ENCODE data around the gene AGA. TPM values are rescaled to one million over a fixed set of nuclear protein-coding genes. Genes with fewer than 3 reads are reported as not detected.

The AGA gene
- total RNA-seq = 10 to 100 TPM; 15.6 to 18.2 TPM

- Mint-ChIP-seq H3K4me3 (peak within 1 kb of the TSS; percentile 83), H3K4me1 (peaks cover 24% of the 10 kb centered on the region)
These were observed at the start of gene AGA for GRCh38 chr4:177441803-177442622. TSS of gene AGA (minus strand) at chr4:177442437. CDS start at chr4:177442375, 62 bp downstream.

GRCh38 chr4:177492022-177492421 is 49.8 kb upstream of the AGA start:
- Mint-ChIP-seq H3K4me1 (no peaks in the 10 kb centered on the region), H3K27me3 (no peaks in the 10 kb centered on the region), H3K4me3 (no peak overlapping the region), H3K9me3 (ENCODE audit: low read depth) (no peaks in the 10 kb centered on the region), H3K36me3 (no peaks in the 10 kb centered on the region), H3K27ac (no peak overlapping the region)
- DNase-seq = no peak
- no peak for ATAC-seq
- CTCF ChIA-PET = interaction anchor here (2.3 kb wide), 1 partner anchor 11 kb away, joined by 5 read pairs; no protein-coding TSS in a partner anchor

More at GRCh38 chr4:177441803-177442622, at the start of gene AGA:
- H3K27ac Mint-ChIP-seq = peak within 1 kb of the TSS; percentile 94
- peaks cover 9% of the 10 kb centered on the region for H3K36me3 Mint-ChIP-seq
- CTCF ChIA-PET = interaction anchor here (0.8 to 4.1 kb wide), 12 partner anchors 9 to 192 kb away, joined by 3 to 24 read pairs (median 4); partner anchors contain the start of gene NEIL3
- H3K27me3 Mint-ChIP-seq = no peaks in the 10 kb centered on the region
- no peaks in the 10 kb centered on the region for H3K9me3 Mint-ChIP-seq (ENCODE audit: low read depth)
- peak; percentile 94 for ATAC-seq
- DNase-seq = peak; percentile 98

GRCh38 chr4:177490769-177491168 is 48.5 kb upstream of the AGA start:
- no peaks in the 10 kb centered on the region for H3K36me3 Mint-ChIP-seq
- no peaks in the 10 kb centered on the region for H3K9me3 Mint-ChIP-seq (ENCODE audit: low read depth)
- no peaks in the 10 kb centered on the region for H3K27me3 Mint-ChIP-seq
- no peak for DNase-seq
- H3K4me3 Mint-ChIP-seq = no peak overlapping the region
- no peak for ATAC-seq
- CTCF ChIA-PET = no interaction called here
- no peak overlapping the region for H3K27ac Mint-ChIP-seq
- H3K4me1 Mint-ChIP-seq = no peaks in the 10 kb centered on the region

- CTCF ChIA-PET = no interaction called here
- Mint-ChIP-seq H3K4me3 (no peak overlapping the region), H3K36me3 (no peaks in the 10 kb centered on the region), H3K4me1 (no peaks in the 10 kb centered on the region), H3K27ac (no peak overlapping the region), H3K27me3 (no peaks in the 10 kb centered on the region), H3K9me3 (ENCODE audit: low read depth) (no peaks in the 10 kb centered on the region)
- no peak for ATAC-seq
- no peak for DNase-seq
These were observed 47.4 kb upstream of the AGA start for GRCh38 chr4:177489471-177490246.

- ATAC-seq = no peak
- Mint-ChIP-seq H3K36me3 (no peaks in the 10 kb centered on the region), H3K9me3 (ENCODE audit: low read depth) (no peaks in the 10 kb centered on the region), H3K27ac (no peak overlapping the region), H3K4me3 (no peak overlapping the region), H3K27me3 (no peaks in the 10 kb centered on the region), H3K4me1 (peaks cover 8% of the 10 kb centered on the region)
- no peak for DNase-seq
- CTCF ChIA-PET = no interaction called here
These were observed 45.7 kb upstream of the AGA start for GRCh38 chr4:177487977-177488376.

DNA sequence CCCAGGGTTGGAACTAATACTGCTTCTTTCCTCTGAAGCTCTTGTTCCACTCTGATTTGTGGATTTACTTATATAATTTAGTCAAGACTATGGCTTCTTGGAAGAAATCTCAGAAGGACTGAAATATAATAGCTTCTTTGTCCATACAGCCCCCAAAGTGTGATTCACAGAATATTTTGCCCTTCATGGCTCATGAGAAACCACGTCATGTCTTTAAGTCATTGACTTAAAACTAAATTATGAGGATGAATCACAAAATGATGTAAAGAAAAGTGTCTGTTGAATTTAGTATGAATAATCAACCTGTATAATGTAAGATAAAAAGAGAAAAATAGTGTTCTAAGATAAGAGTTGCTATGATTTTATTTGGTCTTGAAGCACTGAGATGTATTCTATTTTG is 43.3 kb upstream of the AGA start:
- ATAC-seq (no peak), DNase-seq (no peak)
- no peaks in the 10 kb centered on the region for H3K27me3 Mint-ChIP-seq
- H3K4me3 Mint-ChIP-seq = no peak overlapping the region
- no peak overlapping the region for H3K27ac Mint-ChIP-seq
- H3K9me3 Mint-ChIP-seq (ENCODE audit: low read depth) = no peaks in the 10 kb centered on the region
- H3K36me3 Mint-ChIP-seq = no peaks in the 10 kb centered on the region
- CTCF ChIA-PET = interaction anchor here (0.9 kb wide), 1 partner anchor 8 kb away, joined by 3 read pairs; no protein-coding TSS in a partner anchor
- H3K4me1 Mint-ChIP-seq = peaks cover 11% of the 10 kb centered on the region

- Mint-ChIP-seq H3K4me3 (no peak overlapping the region), H3K4me1 (peaks cover 11% of the 10 kb centered on the region), H3K27me3 (no peaks in the 10 kb centered on the region), H3K36me3 (no peaks in the 10 kb centered on the region), H3K27ac (no peak overlapping the region), H3K9me3 (ENCODE audit: low read depth) (no peaks in the 10 kb centered on the region)
- no peak for DNase-seq
- ATAC-seq = no peak
- CTCF ChIA-PET = interaction anchor here (1.4 kb wide), 2 partner anchors 42 to 234 kb away, joined by 3 to 5 read pairs; partner anchors contain the start of gene AGA
These were observed 42.4 kb upstream of the AGA start for GRCh38 chr4:177484613-177485021.

- Mint-ChIP-seq H3K36me3 (no peaks in the 10 kb centered on the region), H3K4me1 (peaks cover 11% of the 10 kb centered on the region), H3K27ac (no peak overlapping the region), H3K9me3 (ENCODE audit: low read depth) (no peaks in the 10 kb centered on the region), H3K27me3 (no peaks in the 10 kb centered on the region), H3K4me3 (no peak overlapping the region)
- CTCF ChIA-PET = interaction anchor here (1.4 kb wide), 2 partner anchors 41 to 233 kb away, joined by 3 to 5 read pairs; partner anchors contain the start of gene AGA
- ATAC-seq = no peak
- DNase-seq = no peak
These were observed 41.5 kb upstream of the AGA start for GRCh38 chr4:177483760-177484159.

DNA sequence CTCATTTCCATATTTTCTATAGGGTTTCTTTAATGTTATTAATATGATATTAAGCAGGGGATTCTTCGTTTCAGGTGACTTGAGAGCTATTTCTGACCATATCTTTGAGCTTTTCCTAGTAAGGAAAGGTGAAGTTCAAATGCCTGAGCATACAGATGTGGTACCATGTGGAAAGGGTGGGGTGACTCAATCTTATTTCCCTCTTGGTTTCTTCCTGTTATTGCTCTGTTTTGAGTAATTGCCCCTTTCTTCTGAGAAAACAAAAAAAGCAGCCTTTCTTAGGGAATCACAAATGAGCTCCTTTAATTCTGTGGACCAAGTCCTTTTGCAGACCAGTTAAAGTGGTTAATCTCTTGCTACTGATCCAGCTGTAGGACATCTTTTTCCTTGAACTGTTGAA is 41.0 kb upstream of the AGA start:
- Mint-ChIP-seq H3K27ac (no peak overlapping the region), H3K4me1 (peaks cover 11% of the 10 kb centered on the region), H3K27me3 (no peaks in the 10 kb centered on the region), H3K9me3 (ENCODE audit: low read depth) (no peaks in the 10 kb centered on the region), H3K4me3 (no peak overlapping the region), H3K36me3 (no peaks in the 10 kb centered on the region)
- no peak for DNase-seq
- ATAC-seq = no peak
- CTCF ChIA-PET = interaction anchor here (1.4 kb wide), 2 partner anchors 41 to 233 kb away, joined by 3 to 5 read pairs; partner anchors contain the start of gene AGA

GRCh38 chr4:177482367-177482766 is 40.1 kb upstream of the AGA start:
- Mint-ChIP-seq H3K27ac (no peak overlapping the region), H3K27me3 (no peaks in the 10 kb centered on the region), H3K9me3 (ENCODE audit: low read depth) (no peaks in the 10 kb centered on the region), H3K36me3 (no peaks in the 10 kb centered on the region), H3K4me3 (no peak overlapping the region), H3K4me1 (peaks cover 11% of the 10 kb centered on the region)
- ATAC-seq = no peak
- DNase-seq = no peak
- CTCF ChIA-PET = no interaction called here

- no peak overlapping the region for H3K4me3 Mint-ChIP-seq
- no peak overlapping the region for H3K27ac Mint-ChIP-seq
- no peaks in the 10 kb centered on the region for H3K9me3 Mint-ChIP-seq (ENCODE audit: low read depth)
- no peaks in the 10 kb centered on the region for H3K36me3 Mint-ChIP-seq
- ATAC-seq (no peak), DNase-seq (no peak)
- peaks cover 11% of the 10 kb centered on the region for H3K4me1 Mint-ChIP-seq
- CTCF ChIA-PET = interaction anchor here (1.6 kb wide), 1 partner anchor 12 kb away, joined by 5 read pairs; no protein-coding TSS in a partner anchor
- no peaks in the 10 kb centered on the region for H3K27me3 Mint-ChIP-seq
These were observed 38.6 kb upstream of the AGA start for GRCh38 chr4:177480795-177481194.

DNA sequence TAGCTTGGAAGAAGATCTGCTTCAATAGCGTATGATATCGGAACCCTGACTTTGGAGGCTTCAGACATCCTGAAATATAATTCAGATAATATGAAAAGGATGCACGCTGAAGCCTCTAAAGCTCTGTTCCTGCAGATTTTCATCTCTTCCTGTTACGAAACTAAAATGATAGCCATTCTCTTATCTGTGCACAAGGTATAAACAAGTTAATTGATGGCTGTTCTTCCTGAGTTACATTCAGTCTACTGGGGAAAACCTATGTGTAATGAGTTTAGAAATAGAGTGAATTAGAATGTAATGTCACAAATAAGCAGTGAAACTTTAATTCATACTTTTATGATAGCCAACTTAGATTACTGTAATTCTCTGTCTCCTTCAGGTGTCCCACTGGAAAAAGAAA is 36.8 kb upstream of the AGA start:
- ATAC-seq (no peak), DNase-seq (no peak)
- no peak overlapping the region for H3K4me3 Mint-ChIP-seq
- CTCF ChIA-PET = no interaction called here
- H3K27ac Mint-ChIP-seq = no peak overlapping the region
- H3K27me3 Mint-ChIP-seq = no peaks in the 10 kb centered on the region
- no peaks in the 10 kb centered on the region for H3K36me3 Mint-ChIP-seq
- H3K9me3 Mint-ChIP-seq (ENCODE audit: low read depth) = no peaks in the 10 kb centered on the region
- H3K4me1 Mint-ChIP-seq = peaks cover 11% of the 10 kb centered on the region

GRCh38 chr4:177478496-177478895 is 36.3 kb upstream of the AGA start:
- Mint-ChIP-seq H3K27me3 (no peaks in the 10 kb centered on the region), H3K36me3 (no peaks in the 10 kb centered on the region), H3K4me1 (peaks cover 8% of the 10 kb centered on the region), H3K27ac (no peak overlapping the region), H3K4me3 (no peak overlapping the region), H3K9me3 (ENCODE audit: low read depth) (no peaks in the 10 kb centered on the region)
- DNase-seq = no peak
- ATAC-seq = no peak
- CTCF ChIA-PET = no interaction called here

Data from activated CD8-positive, alpha-beta memory T cell treated with anti-CD3 and anti-CD28 coated beads, Interleukin-2, amount 10 ng/mL, durations not matched to agents 7 days and 5 days (primary cell).